GM15510 (cell line): ENCODE measurements around the gene ARIH2.

Experiments
- POLR2A ChIP-seq: IDR thresholded peaks from 3 replicates; pipeline ENCODE4 v1.6.1; 2011; ENCODE audit warnings: borderline replicate concordance; ENCODE audit not compliant: insufficient read length; ENCODE audit errors: extremely low read depth

Gene ARIH2

GRCh38 chr3:49016414-49017228 is 98.0 kb downstream of the ARIH2 start:
- TF ChIP-seq POLR2A, result peak; percentile 3

GRCh38 chr3:49017229-49017970 is 98.8 kb downstream of the ARIH2 start:
- no peak for TF ChIP-seq POLR2A

- TF ChIP-seq POLR2A, result peak; percentile 66
These were observed 99.5 kb downstream of the ARIH2 start, which contains the start of gene DALRD3 for GRCh38 chr3:49017971-49018706. TSS of gene DALRD3 (minus strand) at chr3:49018580. CDS start at chr3:49018564, 16 bp downstream.

GRCh38 chr3:49018707-49019006 is 100.0 kb downstream of the ARIH2 start:
- no peak for TF ChIP-seq POLR2A

GRCh38 chr3:49019941-49020329 is 101.3 kb downstream of the ARIH2 start:
- TF ChIP-seq POLR2A, result no peak

- no peak for TF ChIP-seq POLR2A
These were observed 101.9 kb downstream of the ARIH2 start for GRCh38 chr3:49020330-49021212.

- TF ChIP-seq POLR2A, result peak; percentile 100
These were observed 102.7 kb downstream of the ARIH2 start for GRCh38 chr3:49021213-49021812.

GRCh38 chr3:49021813-49022687 is 103.4 kb downstream of the ARIH2 start, which contains the start of gene NDUFAF3:
TSS of gene NDUFAF3 (plus strand) at chr3:49022121. CDS start at chr3:49022145, 24 bp downstream.
- TF ChIP-seq POLR2A, result peak; percentile 95

- TF ChIP-seq POLR2A, result no peak
These were observed 104.1 kb downstream of the ARIH2 start for GRCh38 chr3:49022688-49023171.

- TF ChIP-seq POLR2A, result no peak
These were observed 105.1 kb downstream of the ARIH2 start for GRCh38 chr3:49023775-49024174.

GRCh38 chr3:49024449-49024848 is 105.8 kb downstream of the ARIH2 start:
- TF ChIP-seq POLR2A, result no peak

- peak; percentile 33 for TF ChIP-seq POLR2A
These were observed 106.6 kb downstream of the ARIH2 start for GRCh38 chr3:49025005-49025792.
